ENCODE data around the gene TSSC4. TPM values are rescaled to one million over a fixed set of nuclear protein-coding genes. Genes with fewer than 3 reads are reported as not detected.
A peak's percentile ranks its signal among the peaks of the same experiment; 100 is the strongest.

TSSC4 gene
- total RNA-seq, 1 donor from 2014 or later: 59.7 TPM

DNA sequence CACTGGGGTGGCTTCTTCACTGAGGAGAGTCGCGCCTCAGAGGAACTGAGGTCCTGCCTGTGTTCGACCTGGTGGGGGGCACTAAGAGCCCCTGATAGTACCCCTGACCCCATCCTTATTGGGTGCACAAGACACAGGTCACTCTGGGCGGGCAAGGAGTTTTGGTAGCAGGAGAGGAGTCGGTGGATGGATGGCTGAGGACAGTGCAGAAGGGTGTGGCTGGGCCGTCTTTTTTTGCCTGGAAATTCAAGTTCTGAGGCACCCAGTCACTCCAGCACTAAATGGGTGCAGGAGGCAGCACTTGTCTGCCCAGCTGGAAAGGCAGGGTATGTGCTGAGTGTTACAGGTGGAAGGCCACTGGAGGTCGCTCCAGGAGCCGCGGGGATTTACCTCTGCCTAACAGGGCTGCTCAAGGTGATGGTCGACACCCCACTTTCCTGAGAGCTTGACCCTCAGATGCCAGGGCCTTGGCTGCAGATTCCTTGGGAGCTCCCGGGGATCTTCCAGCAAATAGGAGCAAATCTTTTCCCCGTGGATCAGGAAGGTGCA lies 960 bp downstream of the TSSC4 start:
- DNase-seq: no peak
- Mint-ChIP-seq H3K9me3 (no peaks in the 10 kb centered on the region), H3K4me3 (peak overlapping the region; percentile 88), H3K36me3 (ENCODE audit: low read depth) (peaks cover 42% of the 10 kb centered on the region), H3K4me1 (peaks cover 21% of the 10 kb centered on the region), H3K27me3 (no peaks in the 10 kb centered on the region), H3K27ac (no peak overlapping the region)
- intact Hi-C loops (cut with micrococcal nuclease): loop anchor here (2.0 to 5.0 kb wide), 2 partner anchors 549 to 1396 kb away; partner anchors contain the start of genes LSP1 and NUP98
- POLR2A ChIA-PET: interaction anchor here (0.9 to 5.6 kb wide), 6 partner anchors 11 to 99 kb away, joined by 3 to 91 read pairs (median 22); partner anchors contain the start of genes C11orf21, CD81 and TSPAN32
- no peak for ATAC-seq (ENCODE audit: low read depth)
- TF ChIP-seq, protein P1, sequence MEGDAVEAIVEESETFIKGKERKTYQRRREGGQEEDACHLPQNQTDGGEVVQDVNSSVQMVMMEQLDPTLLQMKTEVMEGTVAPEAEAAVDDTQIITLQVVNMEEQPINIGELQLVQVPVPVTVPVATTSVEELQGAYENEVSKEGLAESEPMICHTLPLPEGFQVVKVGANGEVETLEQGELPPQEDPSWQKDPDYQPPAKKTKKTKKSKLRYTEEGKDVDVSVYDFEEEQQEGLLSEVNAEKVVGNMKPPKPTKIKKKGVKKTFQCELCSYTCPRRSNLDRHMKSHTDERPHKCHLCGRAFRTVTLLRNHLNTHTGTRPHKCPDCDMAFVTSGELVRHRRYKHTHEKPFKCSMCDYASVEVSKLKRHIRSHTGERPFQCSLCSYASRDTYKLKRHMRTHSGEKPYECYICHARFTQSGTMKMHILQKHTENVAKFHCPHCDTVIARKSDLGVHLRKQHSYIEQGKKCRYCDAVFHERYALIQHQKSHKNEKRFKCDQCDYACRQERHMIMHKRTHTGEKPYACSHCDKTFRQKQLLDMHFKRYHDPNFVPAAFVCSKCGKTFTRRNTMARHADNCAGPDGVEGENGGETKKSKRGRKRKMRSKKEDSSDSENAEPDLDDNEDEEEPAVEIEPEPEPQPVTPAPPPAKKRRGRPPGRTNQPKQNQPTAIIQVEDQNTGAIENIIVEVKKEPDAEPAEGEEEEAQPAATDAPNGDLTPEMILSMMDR (IDR thresholded peaks at IDR 0.05): no peak
- CTCF ChIA-PET: interaction anchor here (1.0 to 3.1 kb wide), 3 partner anchors 36 to 129 kb away, joined by 3 to 30 read pairs (median 3); no protein-coding TSS in a partner anchor

DNA sequence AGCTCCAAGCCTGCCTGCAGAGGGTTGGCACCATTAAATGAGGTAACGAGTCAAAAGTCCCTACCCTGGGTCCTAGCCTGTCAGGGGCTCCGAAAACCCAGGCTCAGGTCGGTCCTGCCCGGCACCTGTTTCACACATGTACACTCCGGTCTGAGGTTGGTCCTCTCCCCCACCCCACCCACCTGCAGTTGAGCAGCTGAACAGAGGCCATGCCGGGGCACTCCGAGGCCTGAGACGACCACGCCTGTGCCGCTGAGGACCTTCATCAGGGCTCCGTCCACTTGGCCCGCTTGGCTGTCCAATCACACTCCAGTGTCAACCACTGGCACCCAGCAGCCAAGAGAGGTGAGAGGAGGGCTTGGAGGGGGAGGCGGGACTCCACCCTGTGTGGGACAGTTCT lies 1.6 kb downstream of the TSSC4 start:
- ATAC-seq (ENCODE audit: low read depth): no peak
- DNase-seq: no peak
- no peaks in the 10 kb centered on the region for H3K9me3 Mint-ChIP-seq
- peak overlapping the region; percentile 88 for H3K4me3 Mint-ChIP-seq
- no peak overlapping the region for H3K27ac Mint-ChIP-seq
- POLR2A ChIA-PET: interaction anchor here (5.4 to 5.6 kb wide), 2 partner anchors 18 to 25 kb away, joined by 64 to 91 read pairs; partner anchors contain the start of gene CD81
- CTCF ChIA-PET: no interaction called here
- peaks cover 36% of the 10 kb centered on the region for H3K36me3 Mint-ChIP-seq (ENCODE audit: low read depth)
- intact Hi-C loops (cut with micrococcal nuclease): loop anchor here (5.0 kb wide), 1 partner anchor 1395 kb away; the partner anchor contains the start of gene NUP98
- TF ChIP-seq, protein P1 (IDR thresholded peaks at IDR 0.05): no peak
- H3K4me1 Mint-ChIP-seq: peaks cover 21% of the 10 kb centered on the region
- no peaks in the 10 kb centered on the region for H3K27me3 Mint-ChIP-seq

DNA sequence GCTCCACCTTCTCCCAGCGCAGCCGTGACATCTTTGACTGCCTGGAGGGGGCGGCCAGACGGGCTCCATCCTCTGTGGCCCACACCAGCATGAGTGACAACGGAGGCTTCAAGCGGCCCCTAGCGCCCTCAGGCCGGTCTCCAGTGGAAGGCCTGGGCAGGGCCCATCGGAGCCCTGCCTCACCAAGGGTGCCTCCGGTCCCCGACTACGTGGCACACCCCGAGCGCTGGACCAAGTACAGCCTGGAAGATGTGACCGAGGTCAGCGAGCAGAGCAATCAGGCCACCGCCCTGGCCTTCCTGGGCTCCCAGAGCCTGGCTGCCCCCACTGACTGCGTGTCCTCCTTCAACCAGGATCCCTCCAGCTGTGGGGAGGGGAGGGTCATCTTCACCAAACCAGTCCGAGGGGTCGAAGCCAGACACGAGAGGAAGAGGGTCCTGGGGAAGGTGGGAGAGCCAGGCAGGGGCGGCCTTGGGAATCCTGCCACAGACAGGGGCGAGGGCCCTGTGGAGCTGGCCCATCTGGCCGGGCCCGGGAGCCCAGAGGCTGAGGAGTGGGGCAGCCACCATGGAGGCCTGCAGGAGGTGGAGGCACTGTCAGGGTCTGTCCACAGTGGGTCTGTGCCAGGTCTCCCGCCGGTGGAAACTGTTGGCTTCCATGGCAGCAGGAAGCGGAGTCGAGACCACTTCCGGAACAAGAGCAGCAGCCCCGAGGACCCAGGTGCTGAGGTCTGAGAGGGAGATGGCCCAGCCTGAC lies 2.5 kb downstream of the TSSC4 start:
- DNase-seq (no peak), ATAC-seq (ENCODE audit: low read depth) (no peak)
- H3K4me1 Mint-ChIP-seq: peaks cover 20% of the 10 kb centered on the region
- no peak overlapping the region for H3K27ac Mint-ChIP-seq
- peak overlapping the region; percentile 88 for H3K4me3 Mint-ChIP-seq
- peaks cover 29% of the 10 kb centered on the region for H3K36me3 Mint-ChIP-seq (ENCODE audit: low read depth)
- TF ChIP-seq, protein P1 (IDR thresholded peaks at IDR 0.05): no peak
- intact Hi-C loops (cut with micrococcal nuclease): loop anchor here (5.0 kb wide), 1 partner anchor 1394 kb away; the partner anchor contains the start of gene NUP98
- ChIA-PET POLR2A (interaction anchor here (5.4 to 5.6 kb wide), 2 partner anchors 19 to 26 kb away, joined by 64 to 91 read pairs; partner anchors contain the start of gene CD81), CTCF (no interaction called here)
- no peaks in the 10 kb centered on the region for H3K9me3 Mint-ChIP-seq
- no peaks in the 10 kb centered on the region for H3K27me3 Mint-ChIP-seq

DNA sequence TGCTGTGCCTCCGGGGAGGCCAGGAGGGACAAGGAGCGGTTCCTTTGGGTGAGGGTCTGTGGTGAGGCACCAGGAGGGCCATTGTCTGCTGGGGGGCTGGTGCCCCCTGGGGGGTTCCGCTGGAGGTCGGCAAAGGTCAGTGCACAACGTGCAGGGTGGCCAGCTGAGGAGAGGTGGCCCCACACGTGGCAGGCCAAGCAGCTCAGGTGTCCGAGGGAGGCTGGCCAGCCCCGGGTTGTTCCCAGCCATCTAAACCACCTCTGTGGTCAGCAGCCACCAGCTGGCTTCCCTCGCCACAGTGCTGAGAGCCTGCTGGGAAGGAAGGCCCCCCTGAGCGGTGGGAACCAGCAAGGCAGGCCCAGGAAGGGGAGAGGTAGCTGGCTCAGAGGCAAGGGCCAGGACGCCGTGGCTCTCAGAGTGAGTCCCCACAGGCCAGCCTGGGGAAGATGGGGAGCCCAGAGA lies 4.2 kb downstream of the TSSC4 start:
- Mint-ChIP-seq H3K36me3 (ENCODE audit: low read depth) (peaks cover 28% of the 10 kb centered on the region), H3K27me3 (no peaks in the 10 kb centered on the region), H3K4me1 (peaks cover 17% of the 10 kb centered on the region), H3K9me3 (no peaks in the 10 kb centered on the region), H3K27ac (no peak overlapping the region), H3K4me3 (no peak overlapping the region)
- intact Hi-C loops (cut with micrococcal nuclease): loop anchor here (5.0 kb wide), 1 partner anchor 1393 kb away; the partner anchor contains the start of gene NUP98
- ChIA-PET CTCF (no interaction called here), POLR2A (interaction anchor here (5.6 kb wide), 1 partner anchor 28 kb away, joined by 64 read pairs; the partner anchor contains the start of gene CD81)
- no peak for DNase-seq
- no peak for ATAC-seq (ENCODE audit: low read depth)
- TF ChIP-seq, protein P1 (IDR thresholded peaks at IDR 0.05): no peak

DNA sequence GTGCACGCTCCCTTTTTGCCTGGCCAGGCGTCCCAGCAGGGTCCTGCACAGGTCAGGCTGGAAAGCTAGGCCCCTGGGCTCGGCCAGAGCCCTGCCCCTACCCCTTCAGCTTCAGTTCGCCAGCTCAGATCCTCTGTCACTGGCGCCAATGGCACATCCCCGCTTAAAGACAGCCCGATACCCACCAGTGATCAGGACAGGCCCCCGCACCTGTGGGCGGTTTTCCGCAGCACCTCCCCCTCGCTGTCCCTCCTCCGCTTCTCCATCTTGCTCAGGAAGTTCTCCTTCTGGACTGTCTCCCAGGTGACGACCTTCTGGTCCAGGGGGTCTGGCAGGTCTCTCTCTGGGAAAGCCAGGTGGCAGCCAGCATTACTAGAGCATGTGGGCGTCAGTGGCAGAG lies 5.9 kb downstream of the TSSC4 start:
- DNase-seq: no peak
- ChIA-PET POLR2A (no interaction called here), CTCF (no interaction called here)
- Mint-ChIP-seq H3K27ac (no peak overlapping the region), H3K4me1 (peaks cover 11% of the 10 kb centered on the region), H3K9me3 (no peaks in the 10 kb centered on the region), H3K36me3 (ENCODE audit: low read depth) (peaks cover 21% of the 10 kb centered on the region), H3K27me3 (no peaks in the 10 kb centered on the region), H3K4me3 (peak overlapping the region; percentile 20)
- intact Hi-C loops (cut with micrococcal nuclease): no loop called here
- ATAC-seq (ENCODE audit: low read depth): no peak
- TF ChIP-seq, protein P1 (IDR thresholded peaks at IDR 0.05): no peak

All from activated B cell treated with CpG ODN at 0.5 μM for 24 hours (primary cell).